GM13977 (cell line): ENCODE measurements around the gene UVSSA.
A peak's percentile ranks its signal among the peaks of the same experiment; 100 is the strongest.

Source experiments
- DNase-seq: peaks from one replicate; pipeline ENCODE4 v3.0.0; 2012; ENCODE audit warnings: low spot score
- in situ Hi-C: fragments of 300-500 bp; cut with MboI; formaldehyde crosslinking; loops from one replicate; pipeline ENCODE4 v1.12.0; 2022; ENCODE audit warnings: low sequenced_read_pairs, low pct_unique_long_range_greater_than_20kb, mixed read lengths, inconsistent platforms; ENCODE audit not compliant: unreplicated experiment
- TF ChIP-seq, protein P1 (sequence below): IDR thresholded peaks from 2 replicates; pipeline ENCODE4 v1.5.1; 2012; ENCODE audit warnings: mild to moderate bottlenecking, control low read depth; ENCODE audit not compliant: insufficient read depth; ENCODE audit errors: extremely low read depth, missing control alignments

The UVSSA gene

DNA sequence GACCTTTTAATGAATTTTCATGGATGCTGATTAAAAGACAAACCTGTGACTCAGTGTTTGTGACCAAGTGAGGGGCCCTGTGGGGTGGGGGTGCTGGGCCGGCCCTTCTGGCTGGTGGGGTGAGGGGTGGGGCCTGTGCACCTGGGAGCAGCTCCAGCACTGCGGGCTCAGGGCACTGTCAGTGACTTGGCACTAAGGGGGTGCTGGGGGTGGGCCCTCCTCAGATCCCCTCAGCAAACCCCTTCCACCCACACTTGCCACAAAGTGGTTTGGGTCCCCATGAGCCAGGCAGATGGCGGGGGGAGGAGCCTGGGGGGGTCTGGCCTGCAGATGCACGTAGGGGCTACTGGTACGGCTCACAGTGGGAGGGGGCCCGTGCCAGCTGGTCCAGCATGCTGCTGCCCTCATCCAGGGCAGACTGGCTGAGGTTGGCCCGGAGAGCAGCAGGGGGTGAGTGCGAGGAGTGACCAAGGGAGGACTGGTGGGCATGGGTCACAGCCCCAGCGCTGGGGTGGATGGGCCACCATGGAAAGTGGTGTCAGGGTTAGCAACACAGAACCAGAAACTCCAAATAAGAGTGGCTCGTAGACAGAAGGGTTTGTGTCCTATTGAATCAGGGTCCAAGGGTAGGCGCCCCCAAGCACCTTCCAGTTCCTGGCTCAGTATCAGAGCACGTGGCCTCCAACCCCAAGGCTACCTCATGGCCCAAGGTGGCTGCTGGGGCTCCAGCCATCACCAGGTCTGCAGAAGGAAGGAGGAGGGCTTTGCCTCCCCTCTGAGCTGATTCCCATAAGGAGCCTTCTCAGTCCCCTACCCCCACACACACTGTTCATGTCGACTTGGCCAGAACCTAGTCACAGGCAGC is 49.2 kb downstream of the UVSSA start:
- DNase-seq, result no peak
- TF ChIP-seq, protein P1, sequence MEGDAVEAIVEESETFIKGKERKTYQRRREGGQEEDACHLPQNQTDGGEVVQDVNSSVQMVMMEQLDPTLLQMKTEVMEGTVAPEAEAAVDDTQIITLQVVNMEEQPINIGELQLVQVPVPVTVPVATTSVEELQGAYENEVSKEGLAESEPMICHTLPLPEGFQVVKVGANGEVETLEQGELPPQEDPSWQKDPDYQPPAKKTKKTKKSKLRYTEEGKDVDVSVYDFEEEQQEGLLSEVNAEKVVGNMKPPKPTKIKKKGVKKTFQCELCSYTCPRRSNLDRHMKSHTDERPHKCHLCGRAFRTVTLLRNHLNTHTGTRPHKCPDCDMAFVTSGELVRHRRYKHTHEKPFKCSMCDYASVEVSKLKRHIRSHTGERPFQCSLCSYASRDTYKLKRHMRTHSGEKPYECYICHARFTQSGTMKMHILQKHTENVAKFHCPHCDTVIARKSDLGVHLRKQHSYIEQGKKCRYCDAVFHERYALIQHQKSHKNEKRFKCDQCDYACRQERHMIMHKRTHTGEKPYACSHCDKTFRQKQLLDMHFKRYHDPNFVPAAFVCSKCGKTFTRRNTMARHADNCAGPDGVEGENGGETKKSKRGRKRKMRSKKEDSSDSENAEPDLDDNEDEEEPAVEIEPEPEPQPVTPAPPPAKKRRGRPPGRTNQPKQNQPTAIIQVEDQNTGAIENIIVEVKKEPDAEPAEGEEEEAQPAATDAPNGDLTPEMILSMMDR, result no peak
- in situ Hi-C loops, result no loop called here

DNA sequence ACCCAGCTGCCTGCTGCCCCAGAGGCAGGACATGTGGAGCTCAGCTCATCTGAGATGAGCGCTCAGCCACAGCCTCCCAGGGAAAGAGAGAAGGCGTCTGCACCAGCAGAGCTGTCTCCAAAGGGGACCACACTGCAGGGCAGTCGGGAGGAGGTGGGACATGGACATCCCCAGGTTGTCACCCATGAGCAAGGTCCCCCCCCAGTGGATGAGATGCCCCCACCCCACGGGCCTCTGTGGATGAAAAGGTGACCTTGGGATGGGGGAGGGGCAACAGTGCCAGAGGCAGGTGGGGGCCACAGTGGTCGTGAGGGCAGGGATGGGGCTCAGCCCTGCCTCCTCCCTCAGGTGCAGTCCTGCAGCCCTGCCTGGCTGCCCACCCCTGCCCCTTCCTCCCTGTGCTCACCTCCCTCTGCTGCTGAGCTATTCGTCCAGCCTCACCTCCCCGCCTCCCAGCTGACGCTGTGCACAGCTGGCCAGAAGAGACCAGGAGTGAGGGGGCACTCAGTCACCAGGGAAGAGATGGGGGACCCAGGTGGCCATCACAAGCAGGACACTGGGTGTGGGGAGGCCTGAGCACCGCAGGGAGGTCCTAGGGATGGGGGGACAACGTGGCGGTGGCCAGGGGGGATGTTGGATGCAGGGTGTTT is 49.9 kb downstream of the UVSSA start:
- TF ChIP-seq, protein P1, result no peak
- no peak for DNase-seq
- in situ Hi-C loops, result no loop called here

DNA sequence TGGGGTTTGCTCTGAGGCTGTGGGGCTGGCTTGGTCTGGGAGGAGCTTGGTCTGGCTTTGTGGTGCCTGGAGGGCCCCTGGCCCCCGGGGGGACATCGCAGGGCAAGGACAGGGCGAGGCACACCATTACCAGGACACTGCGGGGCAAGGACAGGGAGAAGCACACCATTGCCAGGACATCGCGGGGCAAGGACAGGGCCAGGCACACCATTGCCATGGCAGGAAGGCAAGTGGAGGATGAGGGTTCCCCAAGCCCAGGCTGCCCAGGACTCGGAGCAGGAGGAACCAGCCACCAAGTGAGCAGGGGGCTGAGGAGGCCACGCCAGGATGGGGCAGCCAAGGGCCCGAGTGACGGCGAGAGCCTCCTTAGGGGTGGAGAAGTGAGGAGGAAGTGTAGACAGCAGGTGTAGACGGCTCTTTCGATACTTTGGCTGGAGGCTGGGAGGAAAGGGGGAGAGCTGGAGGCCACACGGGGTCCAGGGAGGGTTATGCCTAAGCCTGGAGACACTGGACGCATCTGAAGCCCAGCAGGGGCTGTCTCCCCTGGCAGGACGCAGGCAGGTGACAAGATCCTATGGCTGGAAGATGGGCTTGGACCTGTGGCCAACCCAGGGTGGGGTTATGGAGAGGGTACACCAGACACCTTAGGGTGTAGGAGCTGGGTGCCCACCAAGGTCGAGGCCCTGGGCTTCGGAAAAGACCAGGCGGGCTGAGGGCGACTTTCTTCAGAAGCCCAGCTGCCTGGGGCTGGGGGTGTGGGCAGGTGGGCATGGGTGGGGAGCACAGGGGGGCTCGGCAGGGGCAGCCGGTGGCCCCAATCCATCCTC is 51.9 kb downstream of the UVSSA start:
- in situ Hi-C loops, result no loop called here
- DNase-seq, result peak; percentile 31
- TF ChIP-seq, protein P1, result no peak

DNA sequence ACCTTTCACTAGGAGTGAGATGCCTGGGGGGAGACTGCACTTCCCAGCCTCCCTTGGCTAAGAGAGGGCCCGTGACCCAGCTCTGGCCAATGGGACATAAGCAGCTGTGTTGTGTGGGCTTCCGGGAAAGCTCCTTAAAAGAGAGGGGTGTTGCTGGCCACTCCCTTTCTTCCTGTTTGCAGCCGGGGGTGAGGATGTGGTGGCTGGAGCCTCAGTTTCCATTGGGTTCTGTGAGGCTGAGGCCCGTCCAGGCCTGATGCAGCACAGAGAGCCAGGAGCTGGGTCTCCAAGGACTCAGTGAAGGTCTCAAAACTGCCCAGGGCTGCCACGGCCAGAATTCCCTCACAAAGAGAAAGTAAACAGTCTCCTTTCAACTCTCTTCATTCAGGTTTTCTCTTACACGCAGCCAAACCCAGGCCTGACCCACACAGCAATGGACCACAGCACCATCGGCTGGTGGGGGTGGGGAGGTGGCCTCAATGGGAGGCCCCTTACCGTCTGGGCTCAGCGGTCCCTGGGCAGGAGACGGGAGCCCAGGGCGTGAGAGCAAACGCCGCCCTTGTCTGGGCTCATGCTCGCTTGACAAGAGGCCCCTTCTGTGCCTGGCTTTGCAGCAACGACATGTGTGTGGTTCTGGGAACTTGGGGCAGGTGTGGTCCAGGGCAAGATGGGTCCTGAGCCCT is 52.6 kb downstream of the UVSSA start:
- in situ Hi-C loops, result no loop called here
- TF ChIP-seq, protein P1, result no peak
- DNase-seq, result peak; percentile 46

DNA sequence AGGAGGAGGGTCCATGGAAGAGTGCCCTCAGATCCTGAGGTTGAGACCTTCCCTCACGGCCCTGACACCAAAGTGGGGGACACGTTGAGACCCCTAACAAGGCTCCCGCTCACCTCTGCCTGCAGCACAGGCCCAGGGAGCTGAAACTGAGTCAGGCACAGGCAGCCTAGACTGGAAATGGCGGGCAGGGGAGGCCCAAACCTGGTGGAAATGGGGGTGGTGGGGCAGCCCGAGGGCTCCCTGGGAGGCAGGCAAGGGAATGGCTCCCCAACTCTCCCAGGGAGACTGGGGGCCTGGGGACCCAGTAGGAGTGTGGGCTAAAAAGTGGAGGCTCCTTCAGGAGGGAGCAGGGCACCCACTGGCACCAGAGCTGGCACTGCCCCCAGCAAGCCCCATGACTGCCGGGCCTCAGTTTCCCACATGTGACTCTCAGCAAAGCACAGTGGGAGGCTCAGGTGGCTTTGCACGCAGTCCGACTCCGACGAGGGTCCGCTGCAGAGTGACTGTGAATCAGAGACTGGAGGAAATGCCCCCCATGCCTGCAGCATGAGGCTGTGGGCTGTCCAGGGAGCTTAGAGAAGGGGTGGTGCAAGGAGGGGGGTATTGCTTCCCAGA is 53.3 kb downstream of the UVSSA start:
- TF ChIP-seq, protein P1, result no peak
- in situ Hi-C loops, result no loop called here
- peak; percentile 31 for DNase-seq
